Neural crest cell (in vitro differentiated cells): ENCODE results near the gene SLC25A19. TPM values are rescaled to one million over a fixed set of nuclear protein-coding genes. Genes with fewer than 3 reads are reported as not detected.
"Not testable (repeated sequence)": the region's sequence is repeated elsewhere in the genome, so short reads cannot be mapped to it uniquely, and the experiment has no call there.

Experiments
- DNase-seq: peaks from one replicate; pipeline ENCODE4 v3.0.0; 2021; ENCODE audit warnings: low read depth, mixed read lengths, low spot score
- H3K27ac Mint-ChIP-seq: one replicate; pipeline ENCODE4 v1.8.0; 2021; ENCODE audit warnings: mild to moderate bottlenecking, mixed read lengths; ENCODE audit not compliant: unreplicated experiment
- H3K27me3 Mint-ChIP-seq: 2 replicates; pipeline ENCODE4 v1.8.0; 2021; ENCODE audit warnings: low read depth, mild to moderate bottlenecking, mixed read lengths
- H3K36me3 Mint-ChIP-seq: 2 replicates; pipeline ENCODE4 v1.8.0; 2021; ENCODE audit warnings: low read depth, mild to moderate bottlenecking, mixed read lengths
- H3K4me1 Mint-ChIP-seq: 2 replicates; pipeline ENCODE4 v1.8.0; 2021; ENCODE audit warnings: mixed read lengths
- H3K4me3 Mint-ChIP-seq: one replicate; pipeline ENCODE4 v1.8.0; 2021; ENCODE audit warnings: mild to moderate bottlenecking, mixed read lengths
- H3K9me3 Mint-ChIP-seq: 2 replicates; pipeline ENCODE4 v1.8.0; 2021; ENCODE audit warnings: mixed read lengths
- CTCF ChIP-seq: fragments of 200-600 bp; sonication (generic); conservative IDR thresholded peaks from 2 replicates; pipeline ENCODE4 v1.5.0; 2021; ENCODE audit warnings: antibody characterized with exemption, mild to moderate bottlenecking
- total RNA-seq: library from RNA; stranded (reverse); gene quantifications from 2 replicates; pipeline ENCODE4 v1.2.1, GENCODE V29; 2021

Gene SLC25A19
- total RNA-seq, 1 donor from 2014 or later: 18.6 TPM

DNA sequence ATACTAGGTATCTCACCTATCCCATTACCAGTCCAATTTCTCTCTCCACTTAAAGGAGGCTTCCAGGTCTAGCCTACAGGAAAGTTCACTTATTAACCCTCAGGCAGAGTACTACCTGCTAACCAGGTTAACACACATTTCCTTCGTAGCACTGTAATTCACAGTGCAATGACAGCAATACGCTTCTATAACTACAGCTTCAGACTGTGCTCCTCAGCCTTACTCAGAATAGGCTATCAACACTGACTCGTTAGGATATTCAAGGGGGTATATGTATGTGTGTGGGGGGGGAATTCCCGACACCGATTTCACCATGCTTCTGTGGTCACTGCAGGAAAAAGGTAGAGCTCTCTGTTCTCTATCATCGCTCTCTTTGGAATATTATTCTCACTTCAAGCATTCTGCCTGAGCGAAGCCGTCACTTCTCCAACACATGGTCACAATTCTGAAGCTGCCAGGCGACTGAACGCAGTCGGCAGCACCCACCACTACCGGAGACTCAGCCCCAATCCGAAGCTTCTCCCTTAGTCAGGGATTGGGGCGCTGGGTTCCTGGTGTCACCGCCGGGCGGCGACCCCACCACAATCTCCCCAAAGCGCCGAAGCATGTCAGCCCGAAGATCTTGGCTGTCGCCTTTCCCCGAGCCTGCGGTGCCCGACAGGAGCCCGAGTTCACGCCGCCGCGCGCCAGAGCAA is 28.4 kb downstream of the SLC25A19 start:
- peak; percentile 30 for TF ChIP-seq CTCF
- Mint-ChIP-seq H3K36me3 (no peaks in the 10 kb centered on the region), H3K27ac (peak overlapping the region; percentile 100), H3K4me3 (peak overlapping the region; percentile 99), H3K9me3 (no peaks in the 10 kb centered on the region), H3K27me3 (no peaks in the 10 kb centered on the region), H3K4me1 (peaks cover 38% of the 10 kb centered on the region)
- DNase-seq: no peak

DNA sequence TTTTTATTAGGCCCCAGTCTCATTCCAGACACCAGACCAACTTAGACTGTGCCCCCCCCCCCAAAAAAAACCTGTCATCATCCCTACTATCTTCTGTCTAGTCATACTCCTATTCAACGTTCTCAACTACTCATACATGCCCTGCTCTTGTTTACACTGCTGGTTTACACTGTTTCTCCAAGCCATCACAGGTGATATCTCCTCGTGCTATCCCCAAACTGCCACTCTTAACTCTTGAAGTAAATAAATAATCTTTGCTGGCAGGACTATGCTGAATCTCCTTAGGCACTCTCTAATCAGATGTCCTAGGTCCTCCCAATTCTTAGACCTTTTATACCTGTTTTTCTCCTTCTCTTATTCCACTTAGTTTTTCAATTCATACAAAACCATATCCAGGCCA is 32.0 kb downstream of the SLC25A19 start:
- not testable (repeated sequence) for H3K27ac Mint-ChIP-seq, H3K27me3 Mint-ChIP-seq, H3K9me3 Mint-ChIP-seq, H3K36me3 Mint-ChIP-seq, DNase-seq
- Mint-ChIP-seq H3K4me1 (peaks cover 29% of the 10 kb centered on the region), H3K4me3 (peak overlapping the region; percentile 61)

- Mint-ChIP-seq H3K4me1 (peaks cover 30% of the 10 kb centered on the region), H3K27ac (peak overlapping the region; percentile 53)
- H3K27me3 Mint-ChIP-seq: not testable (repeated sequence)
Measured at GRCh38 chr17:75255954-75256698, 33.1 kb downstream of the SLC25A19 start.

DNA sequence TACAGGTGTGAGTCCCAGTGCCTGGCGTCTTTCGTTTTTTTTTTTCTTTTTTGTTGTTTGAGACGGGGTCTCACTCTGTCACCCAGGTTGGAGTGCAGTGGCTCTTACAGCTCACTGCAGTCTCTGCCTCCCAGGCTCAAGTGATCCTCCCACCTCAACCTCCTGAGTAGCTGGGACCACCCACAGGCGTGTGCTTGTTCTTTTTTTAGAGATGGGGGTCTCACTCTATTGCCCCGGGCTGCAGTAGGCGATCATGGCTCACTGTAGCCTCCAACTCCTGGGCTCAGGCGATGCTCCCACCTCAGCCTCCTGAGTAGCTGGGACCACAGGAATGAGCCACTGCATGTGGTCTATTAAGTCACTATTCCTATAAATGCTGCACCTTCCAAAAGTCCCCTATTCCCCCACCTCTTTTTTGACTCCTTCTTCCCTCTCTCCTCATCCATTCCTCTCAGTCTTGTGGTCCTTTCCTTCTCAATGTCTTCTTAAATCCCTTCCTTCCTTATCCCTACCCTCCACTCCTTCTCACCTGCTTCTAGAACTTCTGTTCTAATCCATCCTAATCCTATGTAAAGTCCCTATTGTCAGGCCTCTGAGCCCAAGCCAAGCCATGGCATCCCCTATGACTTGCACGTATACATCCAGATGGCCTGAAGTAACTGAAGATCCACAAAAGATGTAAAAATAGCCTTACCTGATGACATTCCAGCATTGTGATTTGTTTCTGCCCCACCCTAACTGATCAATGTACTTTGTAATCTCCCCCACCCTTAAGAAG is 37.0 kb downstream of the SLC25A19 start:
- Mint-ChIP-seq H3K27me3 (no peaks in the 10 kb centered on the region), H3K36me3 (no peaks in the 10 kb centered on the region), H3K27ac (no peak overlapping the region), H3K9me3 (no peaks in the 10 kb centered on the region), H3K4me3 (no peak overlapping the region), H3K4me1 (peaks cover 8% of the 10 kb centered on the region)
- DNase-seq: no peak
- TF ChIP-seq CTCF: no peak

More at GRCh38 chr17:75255954-75256698, 33.1 kb downstream of the SLC25A19 start:
- not testable (repeated sequence) for DNase-seq, H3K36me3 Mint-ChIP-seq, H3K9me3 Mint-ChIP-seq
- peak overlapping the region; percentile 3 for H3K4me3 Mint-ChIP-seq

GRCh38 chr17:75250009-75250471 is 39.2 kb downstream of the SLC25A19 start:
- TF ChIP-seq CTCF: no peak
- Mint-ChIP-seq H3K27ac (no peak overlapping the region), H3K36me3 (no peaks in the 10 kb centered on the region), H3K4me1 (peaks cover 7% of the 10 kb centered on the region), H3K9me3 (no peaks in the 10 kb centered on the region), H3K4me3 (no peak overlapping the region), H3K27me3 (no peaks in the 10 kb centered on the region)
- no peak for DNase-seq

DNA sequence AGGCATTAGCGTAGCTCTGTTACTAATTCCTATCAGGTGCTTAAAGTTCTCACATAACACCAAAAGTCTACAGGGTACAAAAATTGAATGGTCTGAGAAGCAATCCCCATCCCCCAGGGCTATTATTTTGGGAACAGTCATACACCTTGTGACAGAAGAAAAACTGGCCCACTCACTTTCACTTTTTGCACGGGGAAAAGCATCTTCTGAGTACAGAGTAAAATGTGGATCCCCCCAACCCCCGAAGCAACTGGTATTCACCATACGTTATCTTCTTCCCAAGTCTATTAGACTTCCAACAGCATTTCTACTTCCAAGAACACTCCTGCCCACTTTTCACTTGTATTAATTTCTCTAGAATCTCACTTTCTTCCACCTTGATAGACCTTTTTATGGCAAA is 39.7 kb downstream of the SLC25A19 start:
- Mint-ChIP-seq H3K4me1 (peaks cover 7% of the 10 kb centered on the region), H3K9me3 (no peaks in the 10 kb centered on the region), H3K27ac (no peak overlapping the region), H3K36me3 (no peaks in the 10 kb centered on the region), H3K27me3 (no peaks in the 10 kb centered on the region), H3K4me3 (no peak overlapping the region)
- no peak for TF ChIP-seq CTCF
- no peak for DNase-seq
